Endothelial cell of umbilical vein (primary cell): ENCODE data around the gene TANGO6. TPM values are rescaled to one million over a fixed set of nuclear protein-coding genes. Genes with fewer than 3 reads are reported as not detected.

ENCODE experiments used
- BruUV-seq: library from RNA; stranded (reverse); fragments of 400-500 nt; replicated peaks from 2 replicates; lab custom pipeline; 2021; lab: Mats Ljungman, UMichigan
- CTCF ChIA-PET: fragments of 300-600, 350-600 bp; sonication (Branson Sonifier 250); formaldehyde crosslinking; loops from one replicate; lab custom pipeline; 2021; ENCODE audit warnings: antibody characterized with exemption, inconsistent platforms; lab: Charles Lee
- POLR2A ChIA-PET: fragments of 300-600, 350-600 bp; sonication (Branson Sonifier 250); formaldehyde crosslinking; loops from one replicate; lab custom pipeline; 2021; ENCODE audit warnings: antibody characterized with exemption, inconsistent platforms; lab: Charles Lee
- DNase-seq: peaks from one replicate; pipeline ENCODE4 v3.0.0-alpha.2; 2011; ENCODE audit warnings: low read depth, low spot score
- FAIRE-seq: peaks from 2 replicates; lab custom pipeline; 2011; peaks lifted over from hg19 to GRCh38; lab: Jason Lieb, UNC
- H2AFZ ChIP-seq: 2 replicates; pipeline ENCODE4 v1.6.0; 2012; ENCODE audit warnings: low read depth, low read length, control low read depth, inconsistent platforms
- H3K27ac ChIP-seq: 2 replicates; pipeline ENCODE4 v1.5.1; 2011; ENCODE audit warnings: low read depth, mild to moderate bottlenecking, control low read depth, low read length, moderate library complexity; ENCODE audit not compliant: insufficient read depth
- H3K27me3 ChIP-seq, 2 experiments: 2 replicates each; pipeline versions ENCODE4 v1.6.0 to v1.6.1; 2011; ENCODE audit warnings: low read length in 2 of 2, mixed read lengths in 1 of 2; ENCODE audit not compliant: control insufficient read depth in 2 of 2, insufficient read depth in 2 of 2
- H3K36me3 ChIP-seq, 2 experiments: 2 replicates in 1 of 2; 3 replicates in 1 of 2; pipeline ENCODE4 v1.5.1; 2011; ENCODE audit warnings: low read length in 2 of 2, mild to moderate bottlenecking in 1 of 2, moderate library complexity in 1 of 2; ENCODE audit not compliant: control insufficient read depth in 2 of 2, insufficient read depth in 2 of 2; ENCODE audit errors: extremely low read depth in 1 of 2
- H3K4me1 ChIP-seq: 3 replicates; pipeline ENCODE4 v1.5.1; 2011; ENCODE audit warnings: mild to moderate bottlenecking, low read length; ENCODE audit not compliant: control insufficient read depth, insufficient read depth; ENCODE audit errors: extremely low read depth
- H3K4me2 ChIP-seq: 2 replicates; pipeline ENCODE4 v1.6.1; 2011; ENCODE audit warnings: low read length, control low read depth, mixed read lengths; ENCODE audit not compliant: insufficient read depth
- H3K4me3 ChIP-seq, 3 experiments: fragments of 200-600 bp in 1 of 3; sonication (generic), shearing (Covaris generic) in 1 of 3; replicated peaks in 1 of 3; 2 replicates each; pipeline ENCODE4 v1.5.1; 2011 to 2016; ENCODE audit warnings: control low read depth in 3 of 3, low read length in 3 of 3, mild to moderate bottlenecking in 2 of 3, inconsistent platforms in 1 of 3, low read depth in 1 of 3, moderate library complexity in 1 of 3; ENCODE audit not compliant: insufficient read depth in 1 of 3
- H3K79me2 ChIP-seq: 2 replicates; pipeline ENCODE4 v1.6.0; 2012; ENCODE audit warnings: low read length, inconsistent platforms; ENCODE audit not compliant: control insufficient read depth, insufficient read depth
- H3K9ac ChIP-seq: replicated peaks from 2 replicates; pipeline ENCODE3; 2011; ENCODE audit warnings: low read length, control low read depth; ENCODE audit not compliant: insufficient read depth; ENCODE audit errors: extremely low read depth
- H3K9me1 ChIP-seq: replicated peaks from 3 replicates; pipeline ENCODE4 v1.6.0; 2011; ENCODE audit warnings: mild to moderate bottlenecking, low read length; ENCODE audit not compliant: control insufficient read depth, insufficient read depth; ENCODE audit errors: extremely low read depth
- H3K9me3 ChIP-seq: replicated peaks from 2 replicates; pipeline ENCODE4 v1.5.1; 2012; ENCODE audit warnings: low read length, inconsistent platforms; ENCODE audit not compliant: control insufficient read depth, insufficient read depth
- H4K20me1 ChIP-seq: replicated peaks from 2 replicates; pipeline ENCODE3; 2011; ENCODE audit warnings: mild to moderate bottlenecking, low read length; ENCODE audit not compliant: control insufficient read depth, insufficient read depth; ENCODE audit errors: extremely low read depth
- EZH2 ChIP-seq: IDR thresholded peaks from 2 replicates; pipeline ENCODE4 v1.6.1; 2012; ENCODE audit warnings: borderline replicate concordance, low read depth, mild to moderate bottlenecking, moderate library complexity, low read length, inconsistent platforms; ENCODE audit not compliant: severe bottlenecking
- FOS ChIP-seq: IDR thresholded peaks from 2 replicates; pipeline ENCODE4 v1.6.1; 2011; ENCODE audit warnings: mild to moderate bottlenecking, low read length, moderate library complexity, borderline replicate concordance; ENCODE audit not compliant: insufficient read depth
- GATA2 ChIP-seq: IDR thresholded peaks from 2 replicates; pipeline ENCODE4 v1.7.0; 2011; ENCODE audit warnings: low read depth, mild to moderate bottlenecking, moderate library complexity, mixed read lengths, low read length; ENCODE audit not compliant: insufficient read length, insufficient read depth
- JUN ChIP-seq: IDR thresholded peaks from 2 replicates; pipeline ENCODE4 v1.6.1; 2011; ENCODE audit warnings: borderline replicate concordance, low read depth; ENCODE audit not compliant: insufficient read length, insufficient read depth
- MYC ChIP-seq: IDR thresholded peaks from one replicate; pipeline ENCODE4 v1.6.1; 2011; ENCODE audit warnings: mild to moderate bottlenecking, low read depth, low read length
- POLR2A ChIP-seq: IDR thresholded peaks from 2 replicates; pipeline ENCODE4 v1.6.1; 2012; ENCODE audit warnings: low read depth, mild to moderate bottlenecking, control low read depth, low read length
- POLR2AphosphoS5 ChIP-seq: IDR thresholded peaks from 2 replicates; pipeline ENCODE4 v1.6.1; 2012; ENCODE audit warnings: low read depth, mild to moderate bottlenecking, control low read depth, low read length, moderate library complexity; ENCODE audit not compliant: insufficient read depth
- dilution Hi-C: fragments of 300-500 bp; cut with MboI; formaldehyde crosslinking; loops from one replicate; pipeline ENCODE4 v1.15.0; 2019; ENCODE audit warnings: low sequenced_read_pairs; ENCODE audit not compliant: extremely low pct_ligation_motif_present
- intact Hi-C: fragments of 100-400 bp; cut with micrococcal nuclease; formaldehyde crosslinking; loops from one replicate; pipeline ENCODE4 v1.10.0; 2022
- polyA plus RNA-seq, 4 experiments: library from polyadenylated mRNA; depleted of rRNA in 3 of 4; stranded (reverse) in 3 of 4; unstranded in 1 of 4; fragments of >200 nt; gene quantifications; 2 replicates each; pipeline versions ENCODE4 v1.2.1 to v1.2.3, GENCODE V29; 2011 to 2012; ENCODE audit warnings: missing spikeins in 1 of 4
- total RNA-seq: library from RNA; stranded (reverse); gene quantifications from 2 replicates; pipeline ENCODE4 v1.2.3, GENCODE V29; 2021
- TF ChIP-seq, protein P1 (sequence below): IDR thresholded peaks from 2 replicates; pipeline ENCODE4 v1.6.1; 2011; ENCODE audit not compliant: insufficient read depth, insufficient read length
- TF ChIP-seq, protein P2 (sequence below), 2 donors: IDR thresholded peaks; 1 replicate in 1 of 2; 2 replicates in 1 of 2; pipeline ENCODE4 v1.5.1; 2011; ENCODE audit warnings: low read length in 2 of 2, mild to moderate bottlenecking in 2 of 2, moderate library complexity in 2 of 2, control low read depth in 1 of 2, inconsistent platforms in 1 of 2, low read depth in 1 of 2; ENCODE audit not compliant: insufficient read depth in 1 of 2; ENCODE audit errors: extremely low read depth in 1 of 2

TANGO6 gene
- total and polyA plus RNA-seq, 2 donors (not counting 3 experiments of a cell fraction or from before 2014, with no cell fraction given): 6.7 to 21.2 TPM

DNA sequence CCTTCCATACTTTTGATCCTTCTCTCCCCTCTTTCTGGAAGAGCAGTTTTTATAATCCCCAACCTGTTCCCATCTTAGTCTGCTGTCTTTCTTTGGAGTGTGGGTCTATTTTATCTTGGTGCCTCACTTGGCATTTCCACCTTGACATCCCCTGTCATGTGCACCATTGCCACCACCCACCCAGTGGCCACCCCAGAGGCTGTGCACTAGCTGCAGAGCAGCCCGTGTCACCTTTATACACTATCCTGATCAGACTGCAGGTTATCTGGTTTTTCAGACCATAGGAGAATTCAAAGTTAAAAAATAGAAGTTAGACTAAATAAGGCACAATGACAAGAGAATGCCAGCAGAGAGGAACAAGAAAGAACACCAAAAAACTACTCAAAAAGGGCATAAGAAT, 43.8 kb downstream of the TANGO6 start:
- TF ChIP-seq FOS: no peak
- no peak for TF ChIP-seq POLR2A
- no peak for TF ChIP-seq POLR2AphosphoS5
- TF ChIP-seq, protein P1, sequence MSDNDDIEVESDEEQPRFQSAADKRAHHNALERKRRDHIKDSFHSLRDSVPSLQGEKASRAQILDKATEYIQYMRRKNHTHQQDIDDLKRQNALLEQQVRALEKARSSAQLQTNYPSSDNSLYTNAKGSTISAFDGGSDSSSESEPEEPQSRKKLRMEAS: no peak
- no peak for TF ChIP-seq GATA2
- TF ChIP-seq, protein P2, sequence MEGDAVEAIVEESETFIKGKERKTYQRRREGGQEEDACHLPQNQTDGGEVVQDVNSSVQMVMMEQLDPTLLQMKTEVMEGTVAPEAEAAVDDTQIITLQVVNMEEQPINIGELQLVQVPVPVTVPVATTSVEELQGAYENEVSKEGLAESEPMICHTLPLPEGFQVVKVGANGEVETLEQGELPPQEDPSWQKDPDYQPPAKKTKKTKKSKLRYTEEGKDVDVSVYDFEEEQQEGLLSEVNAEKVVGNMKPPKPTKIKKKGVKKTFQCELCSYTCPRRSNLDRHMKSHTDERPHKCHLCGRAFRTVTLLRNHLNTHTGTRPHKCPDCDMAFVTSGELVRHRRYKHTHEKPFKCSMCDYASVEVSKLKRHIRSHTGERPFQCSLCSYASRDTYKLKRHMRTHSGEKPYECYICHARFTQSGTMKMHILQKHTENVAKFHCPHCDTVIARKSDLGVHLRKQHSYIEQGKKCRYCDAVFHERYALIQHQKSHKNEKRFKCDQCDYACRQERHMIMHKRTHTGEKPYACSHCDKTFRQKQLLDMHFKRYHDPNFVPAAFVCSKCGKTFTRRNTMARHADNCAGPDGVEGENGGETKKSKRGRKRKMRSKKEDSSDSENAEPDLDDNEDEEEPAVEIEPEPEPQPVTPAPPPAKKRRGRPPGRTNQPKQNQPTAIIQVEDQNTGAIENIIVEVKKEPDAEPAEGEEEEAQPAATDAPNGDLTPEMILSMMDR (IDR thresholded peaks at IDR 0.05; ENCODE audit: extremely low read depth in 1 of 2, insufficient read depth in 1 of 2, low read depth in 1 of 2, low read length in 2 of 2): no peak
- TF ChIP-seq JUN: no peak
- TF ChIP-seq MYC: no peak
- no peak for TF ChIP-seq EZH2
- H3K9me1 ChIP-seq: no peaks in the 10 kb centered on the region
- H3K9ac ChIP-seq: no peak overlapping the region
- no peak overlapping the region for H3K27ac ChIP-seq
- H3K9me3 ChIP-seq: no peaks in the 10 kb centered on the region
- POLR2A ChIA-PET: no interaction called here
- dilution Hi-C loops (no loop called here), intact Hi-C loops (no loop called here)
- no peaks in the 10 kb centered on the region for H4K20me1 ChIP-seq
- no peaks in the 10 kb centered on the region for H3K79me2 ChIP-seq
- H2AFZ ChIP-seq: no peak overlapping the region
- H3K36me3 ChIP-seq: no peaks in the 10 kb centered on the region
- BruUV-seq: no TSS peak
- FAIRE-seq (no peak), DNase-seq (no peak)
- H3K4me3 ChIP-seq: no peak overlapping the region
- H3K27me3 ChIP-seq: no peaks in the 10 kb centered on the region
- CTCF ChIA-PET: interaction anchor here (1.5 kb wide), 1 partner anchor 226 kb away, joined by 4 read pairs; no protein-coding TSS in a partner anchor
- H3K4me2 ChIP-seq: no peak overlapping the region
- H3K4me1 ChIP-seq: peaks cover 7% of the 10 kb centered on the region
